HepG2 (cell line): ENCODE results near the gene NME2. TPM values are rescaled to one million over a fixed set of nuclear protein-coding genes. Genes with fewer than 3 reads are reported as not detected.

Experiments
- ATF7-NPFF ChIP-seq: sonication (generic); formaldehyde crosslinking; IDR thresholded peaks from 2 replicates; pipeline ENCODE4 v1.8.1; 2023; ENCODE audit warnings: mild to moderate bottlenecking, low read depth, missing genetic modification reagents, moderate library complexity
- JDP2 ChIP-seq: sonication (generic); formaldehyde crosslinking; IDR thresholded peaks from 2 replicates; pipeline ENCODE4 v1.8.1; 2022; ENCODE audit warnings: missing genetic modification reagents, borderline replicate concordance
- NFRKB ChIP-seq: fragments of 450-650 bp; IDR thresholded peaks from 2 replicates; pipeline ENCODE4 v1.6.1; 2017
- PTBP1 ChIP-seq: fragments of 200-400 bp; formaldehyde crosslinking; IDR thresholded peaks from 2 replicates; pipeline ENCODE4 v1.6.1; 2018; ENCODE audit warnings: low read length, low read depth; ENCODE audit not compliant: poor library complexity, severe bottlenecking
- SALL1 ChIP-seq: sonication (generic); formaldehyde crosslinking; IDR thresholded peaks from 2 replicates; pipeline ENCODE4 v1.8.0; 2022; ENCODE audit warnings: mild to moderate bottlenecking, missing genetic modification reagents
- SIN3A ChIP-seq: IDR thresholded peaks from 2 replicates; pipeline ENCODE4 v1.6.1; 2011; ENCODE audit warnings: low read depth, mild to moderate bottlenecking, control low read depth, low read length, borderline replicate concordance
- SP5 ChIP-seq: IDR thresholded peaks from 2 replicates; pipeline ENCODE4 v1.6.1; 2016; ENCODE audit warnings: low read depth, borderline replicate concordance
- TARDBP ChIP-seq: sonication (generic); formaldehyde crosslinking; IDR thresholded peaks from 2 replicates; pipeline ENCODE4 v1.8.0; 2022; ENCODE audit warnings: mild to moderate bottlenecking, missing genetic modification reagents
- ZNF263 ChIP-seq: sonication (generic); formaldehyde crosslinking; IDR thresholded peaks from 2 replicates; pipeline ENCODE4 v1.4.0; 2020; ENCODE audit warnings: missing genetic modification reagents
- ZNF552 ChIP-seq: sonication (generic); formaldehyde crosslinking; IDR thresholded peaks from 2 replicates; pipeline ENCODE4 v1.9.0; 2022; ENCODE audit warnings: missing genetic modification reagents, mild to moderate bottlenecking, borderline replicate concordance
- ZNF768 ChIP-seq: sonication (generic); formaldehyde crosslinking; IDR thresholded peaks from 2 replicates; pipeline ENCODE4 v1.4.0; 2020; ENCODE audit warnings: missing genetic modification reagents
- ZNF782 ChIP-seq: sonication (generic); formaldehyde crosslinking; IDR thresholded peaks from 2 replicates; pipeline ENCODE4 v1.4.0; 2020; ENCODE audit warnings: missing genetic modification reagents, mild to moderate bottlenecking, borderline replicate concordance
- polyA plus RNA-seq, 8 experiments: library from polyadenylated mRNA; depleted of rRNA in 3 of 8; stranded (reverse) in 7 of 8; unstranded in 1 of 8; fragments of >200 nt; fragmentation: Illumina TruSeq in 4 of 8; extraction: Trizol in 4 of 8; gene quantifications; 2 replicates each; pipeline versions ENCODE4 v1.2.1 to v1.2.3, GENCODE V29; 2011 to 2016; ENCODE audit warnings: low read depth in 4 of 8, missing spikeins in 1 of 8, mixed read lengths in 1 of 8; ENCODE audit not compliant: insufficient read depth in 1 of 8
- total RNA-seq, 5 experiments: library from RNA; depleted of rRNA; stranded (reverse); fragments of >200 nt; fragmentation: Illumina TruSeq; extraction: Trizol; gene quantifications; 2 replicates each; pipeline ENCODE4 v1.2.3, GENCODE V29; 2016; ENCODE audit warnings: low read depth in 1 of 5
- TF ChIP-seq, protein P1 (sequence below): sonication (generic); formaldehyde crosslinking; IDR thresholded peaks from 2 replicates; pipeline ENCODE4 v1.8.1; 2023; ENCODE audit warnings: mild to moderate bottlenecking, missing genetic modification reagents
- TF ChIP-seq, protein P2 (sequence below): sonication (generic); formaldehyde crosslinking; IDR thresholded peaks from 2 replicates; pipeline ENCODE4 v1.9.0; 2021; ENCODE audit warnings: missing genetic modification reagents, mild to moderate bottlenecking, borderline replicate concordance
- TF ChIP-seq, protein P3 (sequence below): sonication (generic); formaldehyde crosslinking; IDR thresholded peaks from 2 replicates; pipeline ENCODE4 v1.5.0; 2020; ENCODE audit warnings: mild to moderate bottlenecking, missing genetic modification reagents, borderline replicate concordance
- TF ChIP-seq, protein P4 (sequence below), 2 experiments: IDR thresholded peaks; 2 replicates each; pipeline ENCODE4 v1.6.1; 2011 to 2012; ENCODE audit warnings: low read length in 2 of 2, borderline replicate concordance in 1 of 2, low read depth in 1 of 2, mild to moderate bottlenecking in 1 of 2, moderate library complexity in 1 of 2
- TF ChIP-seq, protein P5 (sequence below): sonication (generic); formaldehyde crosslinking; IDR thresholded peaks from 2 replicates; pipeline ENCODE4 v1.8.0; 2022; ENCODE audit warnings: mild to moderate bottlenecking, missing genetic modification reagents; ENCODE audit not compliant: insufficient replicate concordance

Gene NME2
- total and polyA plus RNA-seq, 2 of the 13 experiments (the other 11 are each of a cell fraction or from before 2014, with no cell fraction given), result 790 to 1,213 TPM

DNA sequence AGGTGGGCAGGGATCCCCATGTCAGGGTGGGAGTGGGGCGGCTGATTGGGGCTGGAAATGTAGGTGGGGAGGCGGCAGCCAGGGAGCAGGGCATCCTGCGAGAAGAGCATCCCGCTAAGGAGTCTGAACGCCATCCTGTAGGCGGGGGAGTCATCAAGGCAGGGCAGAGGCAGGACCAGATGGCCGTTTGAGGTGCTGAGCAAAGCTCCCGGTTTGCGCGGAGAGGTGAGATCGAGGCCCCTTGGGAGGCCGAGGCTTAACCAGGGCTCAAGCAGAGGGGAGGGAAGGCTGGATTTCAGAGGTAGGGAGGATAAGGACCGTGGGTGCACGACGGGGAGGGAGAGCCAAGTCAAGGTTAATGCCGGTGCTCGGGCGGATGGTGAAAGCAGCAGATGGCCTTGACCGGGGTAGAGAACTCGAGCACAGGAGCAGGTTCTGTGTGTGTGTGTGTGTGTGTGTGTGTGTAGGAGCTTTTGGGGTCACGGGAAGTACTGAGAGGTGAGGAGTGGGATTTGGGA is 472 bp upstream of the NME2 start (continued):
- TF ChIP-seq, protein P1, sequence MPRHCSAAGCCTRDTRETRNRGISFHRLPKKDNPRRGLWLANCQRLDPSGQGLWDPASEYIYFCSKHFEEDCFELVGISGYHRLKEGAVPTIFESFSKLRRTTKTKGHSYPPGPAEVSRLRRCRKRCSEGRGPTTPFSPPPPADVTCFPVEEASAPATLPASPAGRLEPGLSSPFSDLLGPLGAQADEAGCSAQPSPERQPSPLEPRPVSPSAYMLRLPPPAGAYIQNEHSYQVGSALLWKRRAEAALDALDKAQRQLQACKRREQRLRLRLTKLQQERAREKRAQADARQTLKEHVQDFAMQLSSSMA, result 0 out of 2 replicates have a peak, but pooled peaks have one; percentile 45
- TF ChIP-seq SIN3A, result no peak
- no peak for TF ChIP-seq PTBP1
- TF ChIP-seq JDP2 (CRISPR knock-in tag), result no peak
- TF ChIP-seq ZNF552 (CRISPR knock-in tag), result no peak
- TF ChIP-seq TARDBP (CRISPR knock-in tag), result no peak
- TF ChIP-seq, protein P2, sequence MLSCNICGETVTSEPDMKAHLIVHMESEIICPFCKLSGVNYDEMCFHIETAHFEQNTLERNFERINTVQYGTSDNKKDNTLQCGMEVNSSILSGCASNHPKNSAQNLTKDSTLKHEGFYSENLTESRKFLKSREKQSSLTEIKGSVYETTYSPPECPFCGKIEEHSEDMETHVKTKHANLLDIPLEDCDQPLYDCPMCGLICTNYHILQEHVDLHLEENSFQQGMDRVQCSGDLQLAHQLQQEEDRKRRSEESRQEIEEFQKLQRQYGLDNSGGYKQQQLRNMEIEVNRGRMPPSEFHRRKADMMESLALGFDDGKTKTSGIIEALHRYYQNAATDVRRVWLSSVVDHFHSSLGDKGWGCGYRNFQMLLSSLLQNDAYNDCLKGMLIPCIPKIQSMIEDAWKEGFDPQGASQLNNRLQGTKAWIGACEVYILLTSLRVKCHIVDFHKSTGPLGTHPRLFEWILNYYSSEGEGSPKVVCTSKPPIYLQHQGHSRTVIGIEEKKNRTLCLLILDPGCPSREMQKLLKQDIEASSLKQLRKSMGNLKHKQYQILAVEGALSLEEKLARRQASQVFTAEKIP (CRISPR knock-in tag), result no peak
- no peak for TF ChIP-seq ZNF768 (CRISPR knock-in tag)
- TF ChIP-seq, protein P3, sequence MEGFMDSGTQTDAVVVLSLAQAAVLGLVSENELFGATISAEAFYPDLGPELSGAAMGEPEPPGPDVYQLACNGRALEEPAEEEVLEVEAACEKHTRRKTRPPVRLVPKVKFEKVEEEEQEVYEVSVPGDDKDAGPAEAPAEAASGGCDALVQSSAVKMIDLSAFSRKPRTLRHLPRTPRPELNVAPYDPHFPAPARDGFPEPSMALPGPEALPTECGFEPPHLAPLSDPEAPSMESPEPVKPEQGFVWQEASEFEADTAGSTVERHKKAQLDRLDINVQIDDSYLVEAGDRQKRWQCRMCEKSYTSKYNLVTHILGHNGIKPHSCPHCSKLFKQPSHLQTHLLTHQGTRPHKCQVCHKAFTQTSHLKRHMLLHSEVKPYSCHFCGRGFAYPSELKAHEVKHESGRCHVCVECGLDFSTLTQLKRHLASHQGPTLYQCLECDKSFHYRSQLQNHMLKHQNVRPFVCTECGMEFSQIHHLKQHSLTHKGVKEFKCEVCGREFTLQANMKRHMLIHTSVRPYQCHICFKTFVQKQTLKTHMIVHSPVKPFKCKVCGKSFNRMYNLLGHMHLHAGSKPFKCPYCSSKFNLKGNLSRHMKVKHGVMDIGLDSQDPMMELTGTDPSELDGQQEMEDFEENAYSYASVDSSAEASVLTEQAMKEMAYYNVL, result 0 out of 2 replicates have a peak, but pooled peaks have one; percentile 11
- TF ChIP-seq, protein P4, sequence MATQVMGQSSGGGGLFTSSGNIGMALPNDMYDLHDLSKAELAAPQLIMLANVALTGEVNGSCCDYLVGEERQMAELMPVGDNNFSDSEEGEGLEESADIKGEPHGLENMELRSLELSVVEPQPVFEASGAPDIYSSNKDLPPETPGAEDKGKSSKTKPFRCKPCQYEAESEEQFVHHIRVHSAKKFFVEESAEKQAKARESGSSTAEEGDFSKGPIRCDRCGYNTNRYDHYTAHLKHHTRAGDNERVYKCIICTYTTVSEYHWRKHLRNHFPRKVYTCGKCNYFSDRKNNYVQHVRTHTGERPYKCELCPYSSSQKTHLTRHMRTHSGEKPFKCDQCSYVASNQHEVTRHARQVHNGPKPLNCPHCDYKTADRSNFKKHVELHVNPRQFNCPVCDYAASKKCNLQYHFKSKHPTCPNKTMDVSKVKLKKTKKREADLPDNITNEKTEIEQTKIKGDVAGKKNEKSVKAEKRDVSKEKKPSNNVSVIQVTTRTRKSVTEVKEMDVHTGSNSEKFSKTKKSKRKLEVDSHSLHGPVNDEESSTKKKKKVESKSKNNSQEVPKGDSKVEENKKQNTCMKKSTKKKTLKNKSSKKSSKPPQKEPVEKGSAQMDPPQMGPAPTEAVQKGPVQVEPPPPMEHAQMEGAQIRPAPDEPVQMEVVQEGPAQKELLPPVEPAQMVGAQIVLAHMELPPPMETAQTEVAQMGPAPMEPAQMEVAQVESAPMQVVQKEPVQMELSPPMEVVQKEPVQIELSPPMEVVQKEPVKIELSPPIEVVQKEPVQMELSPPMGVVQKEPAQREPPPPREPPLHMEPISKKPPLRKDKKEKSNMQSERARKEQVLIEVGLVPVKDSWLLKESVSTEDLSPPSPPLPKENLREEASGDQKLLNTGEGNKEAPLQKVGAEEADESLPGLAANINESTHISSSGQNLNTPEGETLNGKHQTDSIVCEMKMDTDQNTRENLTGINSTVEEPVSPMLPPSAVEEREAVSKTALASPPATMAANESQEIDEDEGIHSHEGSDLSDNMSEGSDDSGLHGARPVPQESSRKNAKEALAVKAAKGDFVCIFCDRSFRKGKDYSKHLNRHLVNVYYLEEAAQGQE (IDR thresholded peaks at IDR 0.05; ENCODE audit: borderline replicate concordance in 1 of 2, low read depth in 1 of 2, low read length in 2 of 2), result no peak
- TF ChIP-seq, protein P5, sequence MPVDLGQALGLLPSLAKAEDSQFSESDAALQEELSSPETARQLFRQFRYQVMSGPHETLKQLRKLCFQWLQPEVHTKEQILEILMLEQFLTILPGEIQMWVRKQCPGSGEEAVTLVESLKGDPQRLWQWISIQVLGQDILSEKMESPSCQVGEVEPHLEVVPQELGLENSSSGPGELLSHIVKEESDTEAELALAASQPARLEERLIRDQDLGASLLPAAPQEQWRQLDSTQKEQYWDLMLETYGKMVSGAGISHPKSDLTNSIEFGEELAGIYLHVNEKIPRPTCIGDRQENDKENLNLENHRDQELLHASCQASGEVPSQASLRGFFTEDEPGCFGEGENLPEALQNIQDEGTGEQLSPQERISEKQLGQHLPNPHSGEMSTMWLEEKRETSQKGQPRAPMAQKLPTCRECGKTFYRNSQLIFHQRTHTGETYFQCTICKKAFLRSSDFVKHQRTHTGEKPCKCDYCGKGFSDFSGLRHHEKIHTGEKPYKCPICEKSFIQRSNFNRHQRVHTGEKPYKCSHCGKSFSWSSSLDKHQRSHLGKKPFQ (CRISPR knock-in tag), result peak; percentile 84
- TF ChIP-seq ZNF263, result no peak
- TF ChIP-seq NFRKB, result no peak
- TF ChIP-seq ATF7-NPFF (CRISPR knock-in tag), result no peak
- peak; percentile 59 for TF ChIP-seq SALL1
- TF ChIP-seq SP5 (CRISPR knock-in tag), result no peak; the same call in 1 of the 2 replicates
- 0 out of 2 replicates have a peak, but pooled peaks have one; percentile 39 for TF ChIP-seq ZNF782 (CRISPR knock-in tag)
